GM12878 (cell line): Measurements from ENCODE around the gene UNC45A. TPM values are rescaled to one million over a fixed set of nuclear protein-coding genes. Genes with fewer than 3 reads are reported as not detected.

Experiments used
- ATAC-seq: fragments of 200-7000 bp; cut with Tn5 transposase; 3 replicates; pipeline ENCODE4 v1.9.1; 2020; ENCODE audit warnings: mild to moderate bottlenecking, moderate library complexity
- BruUV-seq: library from RNA; stranded (reverse); fragments of 400-500 nt; replicated peaks from 2 replicates; lab custom pipeline; 2021; lab: Mats Ljungman, UMichigan
- CTCF ChIA-PET: fragments of 300-600 bp; sonication (Branson Sonifier 250); formaldehyde crosslinking; extraction: SDS; loops from one replicate; lab custom pipeline; 2021; ENCODE audit warnings: inconsistent platforms; lab: Yijun Ruan, JAX
- POLR2A ChIA-PET: fragments of 350-600 bp; formaldehyde crosslinking; extraction: SDS; loops from one replicate; lab custom pipeline; 2021; ENCODE audit warnings: inconsistent platforms; lab: Charles Lee
- RAD21 ChIA-PET: fragments of 300-600 bp; sonication (Branson Sonifier 250); formaldehyde crosslinking; loops from one replicate; lab custom pipeline; 2023; ENCODE audit warnings: antibody characterized with exemption; ENCODE audit not compliant: unreplicated experiment; lab: Charles Lee
- SMC1A ChIA-PET: fragments of 300-600 bp; sonication (Branson Sonifier 250); formaldehyde crosslinking; loops from one replicate; lab custom pipeline; 2023; ENCODE audit not compliant: unreplicated experiment, uncharacterized antibody; lab: Charles Lee
- DNase-seq: peaks from one replicate; pipeline ENCODE4 v3.0.0-alpha.2; 2011; ENCODE audit warnings: low read depth, low spot score
- FAIRE-seq: peaks from 3 replicates; lab custom pipeline; 2011; peaks lifted over from hg19 to GRCh38; lab: Jason Lieb, UNC
- H2AFZ ChIP-seq: 2 replicates; pipeline ENCODE4 v1.6.0; 2011; ENCODE audit warnings: low read depth, low read length, control low read depth; ENCODE audit not compliant: control insufficient read depth
- H3K27ac ChIP-seq: 2 replicates; pipeline ENCODE4 v1.5.1; 2011; ENCODE audit warnings: control low read depth; ENCODE audit not compliant: control insufficient read depth, insufficient read depth
- H3K27me3 ChIP-seq, 2 experiments: replicated peaks in 1 of 2; 2 replicates each; pipeline versions ENCODE4 v1.6.0 to v1.6.1; 2011; ENCODE audit warnings: low read length in 1 of 2; ENCODE audit not compliant: control insufficient read depth in 2 of 2, insufficient read depth in 2 of 2
- H3K36me3 ChIP-seq, 2 experiments: 2 replicates each; pipeline ENCODE4 v1.5.1; 2011; ENCODE audit warnings: low read length in 1 of 2; ENCODE audit not compliant: control insufficient read depth in 2 of 2, insufficient read depth in 2 of 2
- H3K4me1 ChIP-seq: 2 replicates; pipeline ENCODE4 v1.6.1; 2011; ENCODE audit warnings: mild to moderate bottlenecking, low read length, moderate library complexity, mixed read lengths; ENCODE audit not compliant: control insufficient read depth, insufficient read depth
- H3K4me2 ChIP-seq: 2 replicates; pipeline ENCODE4 v1.6.0; 2011; ENCODE audit warnings: control low read depth; ENCODE audit not compliant: control insufficient read depth, insufficient read depth
- H3K4me3 ChIP-seq: fragments of 200-600 bp; sonication (generic); 2 replicates; pipeline ENCODE4 v1.5.1; 2016
- H3K79me2 ChIP-seq: 2 replicates; pipeline ENCODE4 v1.6.0; 2011; ENCODE audit warnings: low read length; ENCODE audit not compliant: control insufficient read depth, insufficient read depth
- H3K9ac ChIP-seq: 2 replicates; pipeline ENCODE4 v1.8.0; 2011; ENCODE audit warnings: low read length, control low read depth, mixed read lengths; ENCODE audit not compliant: control insufficient read depth, insufficient read depth
- H3K9me3 ChIP-seq: replicated peaks from 3 replicates; pipeline ENCODE4 v1.5.1; 2011; ENCODE audit warnings: mild to moderate bottlenecking, low read length; ENCODE audit not compliant: control insufficient read depth, insufficient read depth
- H4K20me1 ChIP-seq: 2 replicates; pipeline ENCODE4 v1.6.0; 2011; ENCODE audit not compliant: control insufficient read depth, insufficient read depth
- CBFB ChIP-seq: IDR thresholded peaks from 2 replicates; pipeline ENCODE4 v1.6.1; 2016; ENCODE audit warnings: antibody characterized with exemption, low read depth
- MTA2 ChIP-seq: fragments of 450-650 bp; IDR thresholded peaks from 2 replicates; pipeline ENCODE4 v1.6.1; 2016; ENCODE audit warnings: low read depth, mild to moderate bottlenecking, moderate library complexity
- PRDM15 ChIP-seq: fragments of 450-650 bp; formaldehyde crosslinking; IDR thresholded peaks from 2 replicates; pipeline ENCODE4 v1.4.0; 2020; ENCODE audit warnings: mild to moderate bottlenecking, moderate library complexity
- SIN3A ChIP-seq: IDR thresholded peaks from 2 replicates; pipeline ENCODE4 v1.6.1; 2012; ENCODE audit warnings: low read depth, low read length, improper control_type of control experiment
- WGBS: methylation state at CpG from one replicate; pipeline ENCODE4 v1.1.6; 2016; ENCODE audit warnings: low lambda C conversion rate; ENCODE audit not compliant: insufficient replicate concordance, insufficient coverage; ENCODE audit errors: missing lambda C conversion rate; 5-methylcytosine and 5-hydroxymethylcytosine counted together
- in situ Hi-C: fragments of 300-500 bp; cut with MboI; formaldehyde crosslinking; loops from 9 replicates; pipeline ENCODE4 v1.14.3; 2018; ENCODE audit warnings: mixed read lengths
- intact Hi-C: fragments of 100-400 bp; cut with micrococcal nuclease; formaldehyde crosslinking; loops from one replicate; pipeline ENCODE4 v1.14.2; 2022; ENCODE audit not compliant: unreplicated experiment
- polyA plus RNA-seq, 11 experiments: library from polyadenylated mRNA; depleted of rRNA in 4 of 11; unstranded in 6 of 11; stranded (reverse) in 5 of 11; fragments of >200 nt; fragmentation: Nextera tagmentation in 4 of 11; fragmentation: Illumina TruSeq in 1 of 11; extraction: Ambion mirVana in 4 of 11; extraction: Trizol in 1 of 11; gene quantifications; 1 replicate in 1 of 11; 2 replicates in 10 of 11; pipeline versions ENCODE4 v1.2.1 to v1.2.3, GENCODE V29; 2011 to 2016; ENCODE audit warnings: inconsistent platforms in 2 of 11, missing spikeins in 2 of 11, low read depth in 1 of 11
- total RNA-seq, 4 experiments: library from RNA; depleted of rRNA in 3 of 4; stranded (reverse); fragments of >200 nt in 3 of 4; fragmentation: Illumina TruSeq in 1 of 4; extraction: Trizol in 1 of 4; gene quantifications; 2 replicates each; pipeline versions ENCODE4 v1.2.1 to v1.2.3, GENCODE V29; 2013 to 2021
- TF ChIP-seq, protein P1 (sequence below): fragments of 450-650 bp; formaldehyde crosslinking; IDR thresholded peaks from 2 replicates; pipeline ENCODE4 v1.5.0; 2022; ENCODE audit warnings: mild to moderate bottlenecking, missing genetic modification characterization

The UNC45A gene
- total and polyA plus RNA-seq, 10 of the 15 experiments (the other 5 are each of a cell fraction or from before 2014, with no cell fraction given), result 10.3 to 57.8 (median 40.5) TPM

GRCh38 chr15:90890839-90891238 is 44.2 kb upstream of the UNC45A start:
- WGBS, result 67% methylated on average over 12 of the region's 12 CpGs
- no TSS peak for BruUV-seq

More at GRCh38 chr15:90890839-90891238, 44.2 kb upstream of the UNC45A start:
- Histone ChIP-seq H3K4me2 (no peak overlapping the region), H3K9me3 (no peaks in the 10 kb centered on the region), H3K27ac (no peak overlapping the region), H3K4me1 (peaks cover 6% of the 10 kb centered on the region), H3K27me3 (no peaks in the 10 kb centered on the region), H3K9ac (no peak overlapping the region), H3K4me3 (no peak overlapping the region), H3K36me3 (no peaks in the 10 kb centered on the region; a peak in 2 of 4 replicates), H3K79me2 (no peaks in the 10 kb centered on the region), H4K20me1 (no peaks in the 10 kb centered on the region), H2AFZ (no peak overlapping the region)
- ChIA-PET POLR2A (no interaction called here), CTCF (no interaction called here), SMC1A (no interaction called here), RAD21 (interaction anchor here (1.7 kb wide), 1 partner anchor 570 kb away, joined by 4 read pairs; no protein-coding TSS in a partner anchor)
- intact Hi-C loops (no loop called here), in situ Hi-C loops (no loop called here)
- TF ChIP-seq PRDM15 (CRISPR knock-in tag) (no peak), MTA2 (no peak), CBFB (no peak), SIN3A (no peak)
- TF ChIP-seq, protein P1, sequence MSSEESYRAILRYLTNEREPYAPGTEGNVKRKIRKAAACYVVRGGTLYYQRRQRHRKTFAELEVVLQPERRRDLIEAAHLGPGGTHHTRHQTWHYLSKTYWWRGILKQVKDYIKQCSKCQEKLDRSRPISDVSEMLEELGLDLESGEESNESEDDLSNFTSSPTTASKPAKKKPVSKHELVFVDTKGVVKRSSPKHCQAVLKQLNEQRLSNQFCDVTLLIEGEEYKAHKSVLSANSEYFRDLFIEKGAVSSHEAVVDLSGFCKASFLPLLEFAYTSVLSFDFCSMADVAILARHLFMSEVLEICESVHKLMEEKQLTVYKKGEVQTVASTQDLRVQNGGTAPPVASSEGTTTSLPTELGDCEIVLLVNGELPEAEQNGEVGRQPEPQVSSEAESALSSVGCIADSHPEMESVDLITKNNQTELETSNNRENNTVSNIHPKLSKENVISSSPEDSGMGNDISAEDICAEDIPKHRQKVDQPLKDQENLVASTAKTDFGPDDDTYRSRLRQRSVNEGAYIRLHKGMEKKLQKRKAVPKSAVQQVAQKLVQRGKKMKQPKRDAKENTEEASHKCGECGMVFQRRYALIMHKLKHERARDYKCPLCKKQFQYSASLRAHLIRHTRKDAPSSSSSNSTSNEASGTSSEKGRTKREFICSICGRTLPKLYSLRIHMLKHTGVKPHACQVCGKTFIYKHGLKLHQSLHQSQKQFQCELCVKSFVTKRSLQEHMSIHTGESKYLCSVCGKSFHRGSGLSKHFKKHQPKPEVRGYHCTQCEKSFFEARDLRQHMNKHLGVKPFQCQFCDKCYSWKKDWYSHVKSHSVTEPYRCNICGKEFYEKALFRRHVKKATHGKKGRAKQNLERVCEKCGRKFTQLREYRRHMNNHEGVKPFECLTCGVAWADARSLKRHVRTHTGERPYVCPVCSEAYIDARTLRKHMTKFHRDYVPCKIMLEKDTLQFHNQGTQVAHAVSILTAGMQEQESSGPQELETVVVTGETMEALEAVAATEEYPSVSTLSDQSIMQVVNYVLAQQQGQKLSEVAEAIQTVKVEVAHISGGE (CRISPR knock-in tag), result no peak
- ATAC-seq (no peak), FAIRE-seq (no peak), DNase-seq (no peak)
